GM21423 (cell line): ENCODE results near the gene FZD2.

Source experiments
- ATAC-seq: cut with Tn5 transposase; IDR thresholded peaks from one replicate; pipeline ENCODE4 v1.9.1; 2021; ENCODE audit warnings: mild to moderate bottlenecking, moderate library complexity; ENCODE audit not compliant: unreplicated experiment

FZD2 gene

GRCh38 chr17:44604768-44605485 is 47.6 kb downstream of the FZD2 start:
- ATAC-seq = no peak

GRCh38 chr17:44606658-44607057 is 49.4 kb downstream of the FZD2 start:
- no peak for ATAC-seq

- ATAC-seq = no peak
Observed at GRCh38 chr17:44607836-44608690, 50.8 kb downstream of the FZD2 start.

GRCh38 chr17:44608727-44609435 is 51.6 kb downstream of the FZD2 start:
- no peak for ATAC-seq

- ATAC-seq = no peak
Observed at GRCh38 chr17:44610331-44610730, 53.0 kb downstream of the FZD2 start.
